GM21786 (cell line): ENCODE measurements around the gene PITX1.

Experiments used
- ATAC-seq: cut with Tn5 transposase; IDR thresholded peaks from one replicate; pipeline ENCODE4 v1.9.1; 2021; ENCODE audit not compliant: unreplicated experiment

Gene PITX1

DNA sequence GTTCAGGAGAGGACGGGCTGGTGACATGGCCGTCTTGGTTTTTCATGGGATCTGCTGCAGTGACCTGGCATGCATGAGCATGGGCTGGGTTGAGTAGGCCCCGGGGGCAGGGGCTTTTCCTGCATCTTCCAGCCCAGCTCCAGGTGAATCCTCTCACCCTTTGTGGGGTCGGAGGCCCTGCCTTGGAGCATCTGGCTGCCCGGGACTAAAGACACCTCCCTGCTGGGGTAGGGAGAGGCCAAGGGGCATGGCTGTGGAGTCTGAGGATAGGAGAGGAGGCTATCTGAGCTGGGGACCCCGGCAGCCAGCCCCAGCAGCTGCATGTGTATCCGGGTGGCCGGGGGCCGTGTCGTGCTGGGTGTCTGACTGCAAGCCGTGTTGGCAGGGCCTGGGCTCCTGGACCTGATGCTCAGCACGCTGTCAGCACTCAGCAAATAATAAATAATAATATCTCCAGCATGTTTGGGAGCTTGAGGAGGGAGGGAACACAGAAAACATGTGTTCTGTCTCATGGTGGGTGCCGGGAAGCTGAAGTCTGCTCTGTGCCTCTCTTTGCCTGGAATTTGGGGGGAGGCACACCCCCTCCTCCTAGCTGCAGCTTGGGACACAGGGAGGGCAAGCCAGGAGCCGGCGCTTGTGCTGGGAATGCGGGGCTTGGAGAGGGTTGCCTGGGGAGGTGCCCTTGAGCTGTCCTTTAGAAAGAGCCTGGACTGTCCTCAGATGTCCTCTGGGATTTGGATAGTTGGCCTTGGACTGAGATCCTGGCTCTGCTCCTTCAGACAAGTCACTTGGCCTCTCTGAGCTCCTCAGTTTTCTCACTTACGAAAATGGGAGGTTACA lies 28.4 kb upstream of the PITX1 start:
- no peak for ATAC-seq

DNA sequence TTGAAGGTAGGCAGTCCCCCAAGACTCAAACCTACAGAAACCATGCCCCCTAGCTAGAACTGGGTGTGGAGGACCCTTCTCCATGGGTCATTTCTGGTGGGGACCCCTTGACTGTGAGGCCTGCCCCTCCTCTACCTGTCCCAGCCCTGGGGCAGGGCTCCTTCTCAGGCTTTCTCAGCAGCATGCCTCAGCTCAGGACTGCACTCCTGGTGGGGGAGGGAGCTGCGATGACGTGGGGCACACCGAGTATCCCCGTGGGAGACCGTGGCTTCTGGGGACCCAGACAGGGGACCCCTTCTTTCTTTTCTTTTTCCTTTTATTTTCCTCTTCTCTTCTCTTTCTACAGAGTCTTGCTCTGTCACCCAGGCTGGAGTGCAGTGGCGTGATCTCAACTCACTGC lies 27.0 kb upstream of the PITX1 start:
- no peak for ATAC-seq

DNA sequence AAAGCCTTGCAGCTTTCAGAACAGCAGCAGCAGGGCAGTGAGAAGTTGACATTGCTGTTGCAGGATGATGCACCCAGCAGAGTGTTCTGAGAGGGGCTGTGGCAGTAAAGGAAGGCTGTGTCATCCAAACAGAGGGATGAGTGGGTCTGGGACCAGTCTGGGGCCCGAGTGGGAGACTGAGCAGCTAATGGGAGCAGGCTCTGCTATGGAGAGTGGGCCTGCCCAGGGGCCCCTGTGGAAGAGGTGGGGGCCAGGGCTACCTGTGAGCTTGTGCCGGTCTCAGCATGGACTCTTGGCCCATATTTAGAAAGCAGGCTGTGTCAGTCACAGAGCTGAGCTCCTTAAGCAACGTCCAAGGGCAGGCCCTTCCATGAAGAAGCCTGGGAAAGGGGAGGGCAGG lies 26.0 kb upstream of the PITX1 start:
- no peak for ATAC-seq

DNA sequence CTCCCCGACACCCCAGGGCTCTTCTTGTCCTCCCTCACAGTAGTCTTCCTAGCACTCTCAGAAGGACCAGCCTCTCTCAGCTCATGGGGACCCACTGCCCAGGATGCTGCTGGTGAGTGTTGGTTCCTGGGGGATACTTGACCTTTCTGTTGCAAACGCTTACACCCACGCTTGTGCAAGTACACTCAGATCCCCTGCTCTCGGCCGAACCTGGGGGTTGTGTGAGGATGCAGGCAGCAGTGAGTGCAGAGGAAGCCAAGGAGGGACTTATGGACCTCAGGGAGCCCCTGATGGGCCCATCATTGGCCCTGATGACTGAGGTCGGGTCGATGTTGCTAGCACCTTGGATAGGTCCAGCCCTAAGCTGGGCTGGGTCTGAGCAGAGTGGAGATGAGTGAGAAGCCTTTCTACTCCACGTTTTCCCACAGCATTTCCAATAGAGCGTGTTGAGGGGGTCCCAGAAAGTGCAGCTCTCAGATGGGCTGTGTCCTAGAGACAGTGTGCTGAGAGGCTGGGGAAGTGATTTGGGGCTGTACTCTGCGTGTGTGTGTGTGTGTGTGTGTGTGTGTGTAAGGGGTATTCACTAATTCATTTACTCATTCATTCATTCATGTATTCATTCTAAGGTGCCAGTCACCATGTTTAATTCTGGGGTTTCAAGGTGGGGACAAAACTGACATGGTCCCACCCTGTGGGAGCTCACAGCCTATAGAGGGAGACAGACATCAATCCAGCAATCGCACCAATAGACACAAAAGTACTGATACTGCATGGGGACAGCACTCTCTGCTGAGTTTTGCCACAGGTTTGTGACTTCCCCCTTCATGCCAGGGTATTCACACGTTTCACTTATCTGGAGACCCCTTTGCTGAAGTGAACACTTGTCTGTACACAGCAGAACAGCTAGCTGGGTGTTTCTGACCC lies 25.2 kb upstream of the PITX1 start:
- ATAC-seq, result no peak

DNA sequence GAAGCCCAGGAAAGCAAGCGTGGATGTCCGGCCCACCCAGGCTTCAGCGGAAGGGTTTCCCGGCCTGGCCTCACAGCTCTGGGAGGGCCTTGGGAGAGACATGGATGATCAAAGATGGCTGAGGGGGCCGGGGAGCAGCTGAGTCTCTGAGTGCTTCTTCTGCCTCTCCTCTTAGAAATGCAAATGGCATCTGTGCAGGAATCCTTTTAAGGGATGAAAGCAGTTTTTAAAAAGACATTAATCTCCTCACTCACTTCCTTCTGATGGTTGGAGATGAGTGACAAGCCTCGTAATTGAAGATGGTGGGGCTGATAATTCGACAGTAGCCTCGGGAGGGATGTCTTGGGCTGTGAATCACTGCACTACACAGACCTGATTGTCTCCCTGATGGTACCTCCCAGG lies 24.3 kb upstream of the PITX1 start:
- ATAC-seq, result no peak

DNA sequence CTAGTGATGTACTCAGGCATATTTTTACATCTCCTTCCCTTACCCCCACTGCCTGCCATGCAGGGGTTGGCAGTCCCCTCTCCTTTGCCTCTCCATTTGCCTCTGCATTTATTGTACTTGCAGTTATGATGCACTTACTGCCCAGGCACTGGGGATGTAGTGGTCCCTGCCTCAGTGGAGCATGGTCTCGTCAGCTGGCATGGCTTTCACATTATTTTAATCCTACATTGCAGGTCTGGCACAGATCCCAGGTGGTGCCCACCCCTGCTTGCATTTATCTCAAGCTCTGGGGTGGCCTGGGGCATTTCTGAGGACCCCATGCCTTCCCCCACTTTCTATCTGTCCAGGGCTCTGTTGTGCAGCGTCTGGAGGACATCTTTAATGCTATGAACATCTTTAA lies 23.2 kb upstream of the PITX1 start:
- ATAC-seq, result no peak

DNA sequence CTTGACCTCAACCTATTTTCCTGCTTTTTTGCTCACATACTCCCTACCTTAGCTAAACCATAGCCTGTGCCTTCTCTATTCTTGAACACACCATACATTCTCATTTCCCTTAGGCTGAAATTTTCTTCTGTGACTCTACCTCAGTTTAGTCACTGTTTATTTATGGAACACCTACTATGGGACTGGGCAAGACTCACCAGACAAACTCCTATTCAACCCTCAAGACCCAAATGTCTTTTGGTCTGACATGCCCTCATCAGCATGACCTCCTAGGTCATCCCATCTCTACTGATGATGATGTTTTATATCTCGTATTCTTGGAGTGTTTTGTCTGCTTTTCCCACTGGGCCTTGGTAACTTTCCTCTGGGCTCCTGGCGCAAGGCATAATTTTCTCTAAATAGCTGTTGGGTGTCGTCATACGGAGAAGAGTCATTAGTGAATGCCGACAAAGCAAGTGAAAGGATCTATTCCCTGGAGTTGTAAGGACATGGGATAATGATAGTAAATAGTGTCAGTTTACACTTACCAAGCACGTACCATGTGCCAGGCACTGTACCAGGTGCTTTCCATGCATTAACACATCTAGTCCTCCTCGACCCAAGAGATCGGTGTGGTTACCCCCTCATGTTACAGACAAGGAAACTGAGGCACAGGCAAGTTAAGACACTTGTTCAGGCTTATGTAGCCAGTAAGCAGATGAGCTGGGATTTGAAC lies 22.4 kb upstream of the PITX1 start:
- no peak for ATAC-seq

DNA sequence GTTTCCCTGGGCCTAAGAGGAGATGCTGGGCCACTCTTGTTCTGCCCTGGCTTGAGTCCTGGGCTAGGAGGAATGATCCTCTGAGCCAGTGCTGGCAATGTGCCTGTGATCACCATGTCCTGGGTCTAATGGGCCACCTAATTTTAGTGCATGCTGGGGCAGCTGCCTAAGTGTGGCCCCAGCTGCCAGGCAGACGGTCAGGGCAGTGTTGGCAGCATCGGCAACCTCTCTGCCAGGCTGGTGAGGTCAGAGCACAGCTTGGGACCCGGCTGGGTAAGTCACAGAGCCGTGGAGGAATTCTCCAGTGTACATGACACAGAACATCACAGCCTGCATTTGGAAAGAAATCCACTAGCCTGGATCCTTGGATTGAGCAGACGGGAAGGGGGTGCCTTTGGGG lies 21.4 kb upstream of the PITX1 start:
- ATAC-seq, result no peak

DNA sequence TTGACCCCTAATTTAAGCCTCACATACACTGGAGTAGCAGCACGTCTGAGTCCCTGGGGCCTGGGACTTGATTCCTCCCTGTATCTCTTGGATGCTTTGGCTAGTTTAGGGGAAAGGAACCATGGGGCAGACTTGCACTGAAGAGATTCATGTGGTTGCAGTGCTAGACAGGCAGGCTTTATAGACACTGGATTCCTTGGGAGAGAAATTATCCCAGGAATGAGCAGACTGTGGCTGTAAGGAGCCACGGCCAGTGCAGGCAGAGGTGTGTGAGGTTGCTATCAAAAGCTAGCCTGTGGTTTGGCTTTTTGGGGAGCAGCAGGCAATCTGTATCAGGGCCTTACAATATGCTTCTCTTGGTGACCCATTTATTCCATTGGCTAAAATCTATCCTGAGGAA lies 20.5 kb upstream of the PITX1 start:
- no peak for ATAC-seq

DNA sequence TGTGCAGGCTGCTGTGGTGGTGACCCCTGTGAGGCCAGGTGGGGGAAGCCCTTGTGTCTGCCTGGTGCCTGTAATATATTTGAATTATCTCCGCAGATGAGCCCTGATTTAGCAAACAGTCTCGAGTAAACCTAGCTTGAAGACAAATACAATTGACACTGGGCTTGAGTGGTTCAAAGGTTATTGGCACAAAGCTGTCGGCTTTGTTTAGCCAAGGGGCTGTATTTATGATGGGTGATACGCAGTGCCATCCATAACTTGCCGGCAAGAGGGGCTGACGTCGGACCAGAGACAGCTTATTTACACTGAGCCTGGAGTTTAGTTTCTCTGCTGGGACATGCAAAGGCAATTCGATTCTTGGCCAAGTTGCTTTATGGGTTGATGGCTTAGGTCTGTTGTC lies 20.0 kb upstream of the PITX1 start:
- no peak for ATAC-seq

DNA sequence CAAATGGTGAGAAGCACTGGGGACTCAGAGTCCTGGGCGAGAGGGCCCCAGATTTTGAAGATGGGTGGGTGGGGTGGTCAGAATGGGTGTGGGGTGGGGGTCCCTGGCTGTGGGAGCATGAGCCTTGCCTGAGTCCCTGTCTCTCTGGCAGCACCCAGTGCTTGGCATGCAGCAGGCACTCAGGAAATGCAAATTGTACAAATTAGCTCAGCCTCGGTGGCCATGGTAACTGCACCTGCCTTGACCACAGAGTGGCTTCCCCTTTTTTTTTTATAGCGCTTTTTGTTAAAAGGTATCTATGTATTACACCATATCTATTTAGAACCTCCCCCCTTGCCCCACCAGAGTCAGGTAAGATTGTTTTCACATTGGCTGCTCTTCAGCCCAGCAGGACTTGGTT lies 19.2 kb upstream of the PITX1 start:
- peak; percentile 94 for ATAC-seq

DNA sequence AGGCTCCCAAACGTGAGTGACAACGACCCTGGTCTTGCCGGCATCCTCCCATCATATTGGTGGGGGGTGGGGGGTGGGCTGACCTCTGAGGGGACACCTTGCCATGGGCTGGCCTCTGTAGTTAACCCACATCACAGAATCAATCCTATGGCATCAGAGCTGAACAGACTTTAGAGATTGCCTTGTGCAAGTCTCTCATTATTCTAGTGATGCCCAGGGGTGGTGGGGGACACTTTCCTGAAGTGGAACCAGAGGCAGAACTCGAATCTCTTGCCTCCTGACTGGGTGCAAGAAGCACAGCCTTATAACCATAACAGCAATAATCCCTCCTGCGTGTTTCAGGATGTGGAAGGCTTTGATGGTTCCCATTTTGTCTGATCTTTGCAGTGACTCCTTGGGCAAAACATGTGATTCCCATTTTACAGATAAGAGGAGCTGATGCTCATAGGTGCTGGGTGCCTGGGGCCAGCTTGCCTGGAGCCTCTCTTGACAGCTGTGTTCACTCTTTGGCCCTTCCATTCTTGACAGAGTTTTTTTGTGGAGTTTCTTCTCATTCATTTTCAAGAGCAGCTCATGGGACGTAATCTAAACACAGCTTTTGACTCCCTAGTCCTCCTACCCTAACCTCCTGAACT lies 18.6 kb upstream of the PITX1 start:
- ATAC-seq, result no peak

DNA sequence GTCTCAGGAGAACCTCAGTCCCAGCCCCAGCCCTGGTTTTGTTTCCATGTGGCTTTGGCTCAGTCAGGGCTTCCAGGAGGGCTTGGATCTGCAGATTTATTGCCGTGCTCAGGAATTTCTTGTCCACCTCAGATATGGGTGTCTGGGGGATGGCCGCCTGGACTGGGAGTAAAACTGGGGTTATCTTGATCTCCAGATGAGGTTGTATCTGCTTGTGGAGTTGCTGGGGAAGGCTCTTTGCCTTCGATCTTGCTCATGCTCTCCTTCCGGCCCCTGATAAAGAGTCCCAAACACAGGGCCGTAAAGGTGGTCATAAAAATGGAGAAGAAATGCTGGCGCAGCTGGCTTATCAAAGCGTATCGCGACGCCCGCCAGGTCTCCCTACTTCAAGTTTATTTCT lies 17.8 kb upstream of the PITX1 start:
- ATAC-seq, result no peak

DNA sequence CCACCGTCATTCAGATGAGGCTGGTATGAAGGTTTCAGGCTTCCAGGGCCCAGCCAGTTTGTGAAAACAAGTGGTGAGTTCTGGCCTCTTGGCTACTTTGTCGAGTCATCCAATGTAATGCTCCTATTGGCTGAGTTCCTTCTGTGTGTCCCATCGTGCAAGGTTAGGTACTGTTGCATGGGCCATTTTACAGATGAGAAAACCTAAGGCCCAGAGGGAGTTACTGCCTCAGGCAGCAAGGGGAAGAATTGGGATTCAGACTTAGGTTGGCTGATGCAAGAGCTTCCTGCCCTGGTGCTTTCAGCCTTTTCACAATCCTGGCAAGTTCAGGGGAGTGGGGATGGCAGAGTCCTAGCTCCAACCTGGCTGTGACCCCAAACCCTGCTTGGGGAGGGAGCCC lies 17.4 kb upstream of the PITX1 start:
- no peak for ATAC-seq

DNA sequence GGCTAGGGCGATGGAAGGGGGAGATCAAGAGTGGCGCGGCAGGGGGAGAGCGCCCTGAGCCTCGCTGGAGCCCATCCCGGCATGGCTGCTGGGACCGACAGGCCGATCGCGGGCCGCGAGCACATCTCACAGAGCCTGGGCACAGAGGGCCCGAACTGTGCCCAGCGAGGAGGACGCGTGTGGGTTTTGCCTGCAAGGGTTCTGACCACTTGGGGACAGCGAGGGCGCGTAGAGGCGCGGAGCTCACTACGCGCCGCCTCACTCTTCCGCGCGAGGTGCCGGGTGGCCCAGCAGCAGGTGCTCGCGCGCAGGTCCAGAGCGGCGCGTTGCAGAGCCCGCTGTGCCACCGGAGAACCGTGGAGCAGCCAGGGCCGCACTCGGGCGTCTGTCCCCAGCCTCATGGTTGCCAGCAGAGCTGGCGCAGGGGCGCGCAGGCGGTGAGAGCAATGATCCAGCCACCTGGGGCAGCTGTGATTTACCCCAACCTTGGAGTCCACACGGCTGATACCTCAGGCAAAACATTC lies 16.3 kb upstream of the PITX1 start:
- no peak for ATAC-seq

DNA sequence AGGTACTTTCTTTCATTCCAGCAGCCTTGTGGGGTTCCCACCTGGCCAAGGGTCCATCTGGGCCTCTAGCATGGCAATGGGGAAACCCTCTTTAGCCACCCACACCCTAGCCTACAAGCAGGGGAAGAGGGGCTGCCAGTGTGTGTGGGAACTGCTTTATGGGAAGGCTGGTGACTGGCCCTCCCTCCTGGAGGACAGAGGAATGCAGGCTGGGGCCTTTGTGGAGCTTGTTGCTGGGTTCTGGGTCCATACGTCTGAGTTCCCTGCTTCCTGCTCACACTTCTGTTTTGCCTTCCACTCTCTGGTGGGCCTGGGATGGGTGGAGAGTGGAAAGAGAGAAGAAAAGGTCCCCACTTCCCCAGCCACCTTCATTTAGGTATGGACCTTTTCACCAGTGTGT lies 14.9 kb upstream of the PITX1 start:
- ATAC-seq, result no peak

DNA sequence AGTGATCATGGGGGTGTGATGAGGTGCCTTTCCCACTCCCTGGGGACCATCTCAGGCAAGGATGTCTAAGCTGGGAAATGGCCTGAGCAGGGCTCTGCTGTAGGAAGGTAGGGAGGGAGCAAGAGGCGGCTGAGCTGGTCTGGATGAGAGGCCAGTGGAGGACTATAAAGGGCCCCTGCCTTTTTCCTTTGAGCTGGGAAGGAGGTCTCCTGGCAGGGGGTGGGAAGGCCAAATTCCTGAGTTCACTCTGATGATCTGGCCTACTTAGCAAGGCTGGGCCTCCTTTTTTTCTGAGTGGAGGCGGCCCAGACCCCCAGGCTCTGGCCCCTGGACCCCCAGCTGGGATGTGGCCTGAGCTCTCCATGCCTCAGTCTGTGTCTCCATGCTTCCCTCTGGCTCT lies 14.3 kb upstream of the PITX1 start:
- no peak for ATAC-seq

DNA sequence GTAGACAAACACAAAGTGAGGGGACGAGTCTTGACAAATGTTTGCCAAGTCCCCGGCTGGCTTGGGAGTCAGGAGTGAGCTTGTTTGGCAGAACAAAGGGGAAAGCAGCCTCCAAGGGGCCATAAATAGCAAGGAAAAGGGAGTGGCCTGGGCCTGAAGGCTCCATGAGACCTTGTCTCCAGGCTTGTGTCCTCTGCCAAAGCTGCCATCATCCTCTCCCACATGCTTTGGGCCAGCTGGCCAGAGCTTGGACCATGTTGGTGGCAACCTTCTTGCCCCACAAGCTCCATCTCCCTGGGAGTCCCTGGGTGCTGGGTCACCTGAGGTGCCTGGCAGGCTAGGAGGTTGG lies 13.3 kb upstream of the PITX1 start:
- ATAC-seq, result no peak

DNA sequence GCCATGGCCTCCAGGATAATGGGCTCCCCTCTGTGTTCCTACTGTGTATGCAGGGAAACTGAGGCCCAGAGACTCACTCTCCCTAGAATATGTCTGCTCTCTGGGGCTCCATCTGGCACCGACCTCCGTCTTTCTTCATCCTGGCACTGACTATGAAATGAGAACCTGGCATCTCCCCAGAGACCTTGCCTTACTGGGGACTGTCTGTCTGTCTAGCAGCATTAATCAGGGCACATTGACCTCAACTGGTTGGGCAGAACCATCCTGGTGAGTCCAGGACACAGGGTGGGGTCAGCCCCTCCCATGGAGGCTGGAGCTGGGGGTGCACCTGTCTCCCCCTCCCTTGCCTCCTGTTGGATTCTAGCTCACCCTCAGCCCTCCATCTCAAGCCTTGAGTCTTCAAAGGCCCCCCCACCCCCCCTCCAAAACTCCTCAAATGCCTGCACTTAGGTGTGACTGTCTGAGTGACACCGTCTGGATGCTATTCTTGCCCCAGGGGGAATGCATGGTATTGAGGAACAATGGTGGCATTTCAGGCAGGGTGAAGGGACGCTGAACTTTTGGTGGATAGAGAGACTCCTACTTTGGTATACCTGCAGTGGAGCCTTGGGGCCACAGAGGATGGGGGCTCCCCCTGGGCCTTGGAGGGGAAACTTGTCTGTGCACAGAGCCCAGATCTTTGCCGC lies 12.8 kb upstream of the PITX1 start:
- ATAC-seq, result no peak

DNA sequence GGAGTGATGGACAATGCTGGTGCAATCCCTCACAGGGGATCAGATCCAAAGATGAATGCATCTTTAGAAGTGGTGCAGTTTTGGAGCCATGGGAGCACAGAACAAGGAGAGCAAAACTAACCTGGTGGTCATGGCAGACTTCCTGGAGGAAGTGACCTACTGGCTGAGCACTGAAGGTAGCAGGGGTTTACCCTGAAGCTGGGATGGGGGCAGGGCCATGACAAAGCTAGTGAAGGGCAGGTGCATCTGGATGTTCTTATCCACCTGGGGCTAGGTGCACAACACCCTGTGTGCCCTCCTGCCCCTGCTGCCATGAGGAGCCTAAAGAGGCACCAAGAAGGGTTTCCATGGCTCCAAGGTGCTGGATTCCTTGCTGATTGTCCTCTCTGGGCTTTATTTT lies 11.5 kb upstream of the PITX1 start:
- ATAC-seq, result no peak
